GM11168 (cell line): ENCODE measurements around the gene BSN.
"Not testable (repeated sequence)": the region's sequence is repeated elsewhere in the genome, so short reads cannot be mapped to it uniquely, and the experiment has no call there.

Experiments
- in situ Hi-C: fragments of 300-500 bp; cut with MboI; formaldehyde crosslinking; loops from one replicate; pipeline ENCODE4 v1.12.0; 2022; ENCODE audit warnings: low sequenced_read_pairs; ENCODE audit not compliant: unreplicated experiment

BSN gene

GRCh38 chr3:49666592-49666991 is 112.3 kb downstream of the BSN start:
- in situ Hi-C loops = no loop called here

- in situ Hi-C loops = no loop called here
Observed at GRCh38 chr3:49667701-49668413, 113.6 kb downstream of the BSN start.

GRCh38 chr3:49668414-49668797 is 114.1 kb downstream of the BSN start:
- in situ Hi-C loops = no loop called here

- in situ Hi-C loops = no loop called here
Observed at GRCh38 chr3:49668861-49669260, 114.6 kb downstream of the BSN start.

GRCh38 chr3:49669352-49669751 is 115.1 kb downstream of the BSN start:
- in situ Hi-C loops = no loop called here

- in situ Hi-C loops = no loop called here
Observed at GRCh38 chr3:49670940-49671290, 116.6 kb downstream of the BSN start.

- in situ Hi-C loops = no loop called here
Observed at GRCh38 chr3:49671291-49672288, 117.3 kb downstream of the BSN start.

GRCh38 chr3:49673121-49673714 is 118.9 kb downstream of the BSN start:
- in situ Hi-C loops = no loop called here

GRCh38 chr3:49673715-49674496 is 119.6 kb downstream of the BSN start, which contains the start of gene APEH:
Gene APEH, plus strand, starts transcription at chr3:49674351. Its CDS starts 51 bp downstream, at chr3:49674402.
- in situ Hi-C loops = no loop called here

- in situ Hi-C loops = no loop called here
Observed at GRCh38 chr3:49674497-49674983, 120.3 kb downstream of the BSN start.

- in situ Hi-C loops = no loop called here
Observed at GRCh38 chr3:49675912-49676311, 121.6 kb downstream of the BSN start.

- in situ Hi-C loops = no loop called here
Observed at GRCh38 chr3:49680493-49681231, 126.4 kb downstream of the BSN start.

- in situ Hi-C loops = no loop called here
Observed at GRCh38 chr3:49681232-49681522, 126.9 kb downstream of the BSN start.

- in situ Hi-C loops = no loop called here
Observed at GRCh38 chr3:49681543-49681942, 127.3 kb downstream of the BSN start.

GRCh38 chr3:49683162-49683561 is 128.9 kb downstream of the BSN start:
- in situ Hi-C loops = no loop called here

- in situ Hi-C loops = not testable (repeated sequence)
Observed at GRCh38 chr3:49684453-49684852, 130.2 kb downstream of the BSN start.

- in situ Hi-C loops = not testable (repeated sequence)
Observed at GRCh38 chr3:49685103-49685502, 130.8 kb downstream of the BSN start.

- in situ Hi-C loops = not testable (repeated sequence)
Observed at GRCh38 chr3:49685846-49686245, 131.6 kb downstream of the BSN start.

GRCh38 chr3:49686346-49686745 is 132.1 kb downstream of the BSN start:
- in situ Hi-C loops = not testable (repeated sequence)
